ENCODE measurements around the gene ERICH2.

DNA sequence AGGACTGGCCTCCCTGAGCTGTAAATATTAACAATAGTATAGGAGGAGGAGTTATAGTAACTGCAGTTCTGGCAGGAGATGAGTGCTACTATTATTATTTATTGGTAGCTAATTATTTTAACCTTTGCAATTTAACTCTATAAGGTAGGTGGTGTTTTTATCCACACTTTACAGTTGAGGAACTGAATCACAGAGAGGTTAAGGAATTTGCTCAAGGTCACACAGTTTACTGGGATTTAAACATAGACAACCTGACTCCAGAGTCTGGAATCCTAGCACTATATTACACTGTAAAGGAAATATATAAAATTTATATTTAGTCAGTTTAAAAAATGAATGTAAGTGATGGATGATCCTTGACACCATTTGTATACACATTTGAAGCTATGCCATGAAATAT is 2.1 kb downstream of the ERICH2 start:
- TF ChIP-seq, protein P1, sequence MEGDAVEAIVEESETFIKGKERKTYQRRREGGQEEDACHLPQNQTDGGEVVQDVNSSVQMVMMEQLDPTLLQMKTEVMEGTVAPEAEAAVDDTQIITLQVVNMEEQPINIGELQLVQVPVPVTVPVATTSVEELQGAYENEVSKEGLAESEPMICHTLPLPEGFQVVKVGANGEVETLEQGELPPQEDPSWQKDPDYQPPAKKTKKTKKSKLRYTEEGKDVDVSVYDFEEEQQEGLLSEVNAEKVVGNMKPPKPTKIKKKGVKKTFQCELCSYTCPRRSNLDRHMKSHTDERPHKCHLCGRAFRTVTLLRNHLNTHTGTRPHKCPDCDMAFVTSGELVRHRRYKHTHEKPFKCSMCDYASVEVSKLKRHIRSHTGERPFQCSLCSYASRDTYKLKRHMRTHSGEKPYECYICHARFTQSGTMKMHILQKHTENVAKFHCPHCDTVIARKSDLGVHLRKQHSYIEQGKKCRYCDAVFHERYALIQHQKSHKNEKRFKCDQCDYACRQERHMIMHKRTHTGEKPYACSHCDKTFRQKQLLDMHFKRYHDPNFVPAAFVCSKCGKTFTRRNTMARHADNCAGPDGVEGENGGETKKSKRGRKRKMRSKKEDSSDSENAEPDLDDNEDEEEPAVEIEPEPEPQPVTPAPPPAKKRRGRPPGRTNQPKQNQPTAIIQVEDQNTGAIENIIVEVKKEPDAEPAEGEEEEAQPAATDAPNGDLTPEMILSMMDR (IDR thresholded peaks at IDR 0.05), result no peak
- no peak for TF ChIP-seq POLR2A (IDR thresholded peaks at IDR 0.05)

Measured in Peyer's patch (tissue), 4 donors.